ENCODE measurements around the gene CHD1L.

CHD1L gene

GRCh38 chr1:147260956-147261355, 18.5 kb downstream of the CHD1L start:
- Histone ChIP-seq H3K79me2 (no peaks in the 10 kb centered on the region), H3K4me3 (ENCODE audit: low read depth, low read length) (no peak overlapping the region), H3K4me2 (ENCODE audit: low read length) (no peak overlapping the region), H3K9ac (no peak overlapping the region), H2AFZ (no peak overlapping the region), H3K36me3 (ENCODE audit: control insufficient read depth, insufficient read depth, low read length) (no peaks in the 10 kb centered on the region), H3K4me1 (no peaks in the 10 kb centered on the region), H3K27ac (no peak overlapping the region), H3K9me3 (ENCODE audit: control insufficient read depth, low read length) (no peaks in the 10 kb centered on the region), H3K27me3 (ENCODE audit: control insufficient read depth, insufficient read depth, low read length) (no peaks in the 10 kb centered on the region)
- no peak for TF ChIP-seq CTCF (IDR thresholded peaks at IDR 0.05)

GRCh38 chr1:147264158-147264768, 21.8 kb downstream of the CHD1L start:
- Histone ChIP-seq H3K27me3 (ENCODE audit: control insufficient read depth, insufficient read depth, low read length) (no peaks in the 10 kb centered on the region), H3K4me1 (no peaks in the 10 kb centered on the region), H3K27ac (no peak overlapping the region), H2AFZ (no peak overlapping the region), H3K79me2 (no peaks in the 10 kb centered on the region), H3K9ac (no peak overlapping the region), H3K4me3 (ENCODE audit: low read depth, low read length) (no peak overlapping the region), H3K9me3 (ENCODE audit: control insufficient read depth, low read length) (no peaks in the 10 kb centered on the region), H3K36me3 (ENCODE audit: control insufficient read depth, insufficient read depth, low read length) (no peaks in the 10 kb centered on the region), H3K4me2 (ENCODE audit: low read length) (no peak overlapping the region)
- TF ChIP-seq CTCF (IDR thresholded peaks at IDR 0.05), result no peak

GRCh38 chr1:147266381-147266780, 23.9 kb downstream of the CHD1L start:
- no peak for TF ChIP-seq CTCF (IDR thresholded peaks at IDR 0.05)
- H3K4me2 ChIP-seq (ENCODE audit: low read length), result no peak overlapping the region
- H3K9me3 ChIP-seq (ENCODE audit: control insufficient read depth, low read length), result no peaks in the 10 kb centered on the region
- H3K9ac ChIP-seq, result no peak overlapping the region
- H3K4me3 ChIP-seq (ENCODE audit: low read depth, low read length), result no peak overlapping the region
- H3K27me3 ChIP-seq (ENCODE audit: control insufficient read depth, insufficient read depth, low read length), result no peaks in the 10 kb centered on the region
- no peaks in the 10 kb centered on the region for H3K79me2 ChIP-seq
- H3K36me3 ChIP-seq (ENCODE audit: control insufficient read depth, insufficient read depth, low read length), result no peaks in the 10 kb centered on the region
- no peak overlapping the region for H3K27ac ChIP-seq
- no peaks in the 10 kb centered on the region for H3K4me1 ChIP-seq
- H2AFZ ChIP-seq, result no peak overlapping the region

GRCh38 chr1:147267711-147268110, 25.2 kb downstream of the CHD1L start:
- no peak overlapping the region for H2AFZ ChIP-seq
- H3K36me3 ChIP-seq (ENCODE audit: control insufficient read depth, insufficient read depth, low read length), result no peaks in the 10 kb centered on the region
- H3K27ac ChIP-seq, result no peak overlapping the region
- H3K79me2 ChIP-seq, result no peaks in the 10 kb centered on the region
- no peak for TF ChIP-seq CTCF (IDR thresholded peaks at IDR 0.05)
- no peak overlapping the region for H3K4me2 ChIP-seq (ENCODE audit: low read length)
- no peak overlapping the region for H3K9ac ChIP-seq
- H3K27me3 ChIP-seq (ENCODE audit: control insufficient read depth, insufficient read depth, low read length), result no peaks in the 10 kb centered on the region
- H3K4me3 ChIP-seq (ENCODE audit: low read depth, low read length), result no peak overlapping the region
- no peaks in the 10 kb centered on the region for H3K9me3 ChIP-seq (ENCODE audit: control insufficient read depth, low read length)
- no peaks in the 10 kb centered on the region for H3K4me1 ChIP-seq

GRCh38 chr1:147270721-147271120, 28.2 kb downstream of the CHD1L start:
- H3K36me3 ChIP-seq (ENCODE audit: control insufficient read depth, insufficient read depth, low read length), result no peaks in the 10 kb centered on the region
- H2AFZ ChIP-seq, result no peak overlapping the region
- no peaks in the 10 kb centered on the region for H3K79me2 ChIP-seq
- no peak overlapping the region for H3K4me3 ChIP-seq (ENCODE audit: low read depth, low read length)
- no peaks in the 10 kb centered on the region for H3K4me1 ChIP-seq
- no peaks in the 10 kb centered on the region for H3K9me3 ChIP-seq (ENCODE audit: control insufficient read depth, low read length)
- H3K27me3 ChIP-seq (ENCODE audit: control insufficient read depth, insufficient read depth, low read length), result no peaks in the 10 kb centered on the region
- no peak overlapping the region for H3K9ac ChIP-seq
- no peak for TF ChIP-seq CTCF (IDR thresholded peaks at IDR 0.05)
- no peak overlapping the region for H3K4me2 ChIP-seq (ENCODE audit: low read length)
- no peak overlapping the region for H3K27ac ChIP-seq
